LoVo (cell line): Measurements from ENCODE around the gene SPTBN1.
A peak's percentile ranks its signal among the peaks of the same experiment; 100 is the strongest.

Source experiments
- DNase-seq: peaks from one replicate; pipeline ENCODE4 v3.0.0-alpha.2; 2016; ENCODE audit warnings: low spot score

The SPTBN1 gene

DNA sequence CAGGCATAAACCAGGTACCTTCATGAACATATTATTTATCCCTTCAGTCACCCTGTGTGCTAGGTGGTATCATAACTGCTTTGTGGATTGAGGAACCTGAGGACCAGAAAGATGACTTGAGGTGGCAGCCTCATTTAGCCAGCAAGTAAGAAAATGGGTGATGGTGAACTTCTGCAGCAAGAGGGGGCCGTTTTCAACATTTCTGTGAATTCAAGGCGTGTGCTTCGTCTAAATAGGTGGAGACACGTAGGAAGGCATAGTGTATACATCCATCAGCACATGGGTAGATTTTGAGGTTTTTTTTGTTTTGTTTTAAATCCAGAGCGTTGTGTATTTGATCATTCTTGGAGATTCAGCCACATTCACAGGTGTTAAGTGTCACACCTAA, 118.7 kb downstream of the SPTBN1 start:
- DNase-seq = no peak

DNA sequence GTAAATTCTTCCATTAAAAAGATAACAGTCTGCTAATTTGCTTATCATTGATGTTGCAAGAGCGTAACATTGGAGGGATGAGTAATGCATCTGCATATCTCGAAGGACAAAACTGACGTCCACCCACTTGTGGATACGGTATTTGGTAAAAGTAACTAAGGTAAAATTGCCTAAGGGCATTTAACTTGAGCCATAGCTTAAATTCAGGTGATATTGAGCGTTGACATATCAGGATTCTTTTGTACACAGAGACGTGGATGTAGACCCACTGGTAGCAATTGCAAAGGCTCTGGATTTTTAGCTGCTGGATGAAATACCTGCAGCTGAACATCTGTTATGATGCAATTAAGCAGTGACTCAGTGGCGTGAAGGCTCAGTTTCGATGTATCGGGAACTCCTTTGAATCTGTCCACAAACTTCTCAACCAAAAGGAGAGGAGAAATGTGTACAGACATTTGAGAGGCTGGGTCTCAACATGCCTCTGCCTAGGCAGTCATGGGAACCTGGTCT, 119.3 kb downstream of the SPTBN1 start:
- no peak for DNase-seq

DNA sequence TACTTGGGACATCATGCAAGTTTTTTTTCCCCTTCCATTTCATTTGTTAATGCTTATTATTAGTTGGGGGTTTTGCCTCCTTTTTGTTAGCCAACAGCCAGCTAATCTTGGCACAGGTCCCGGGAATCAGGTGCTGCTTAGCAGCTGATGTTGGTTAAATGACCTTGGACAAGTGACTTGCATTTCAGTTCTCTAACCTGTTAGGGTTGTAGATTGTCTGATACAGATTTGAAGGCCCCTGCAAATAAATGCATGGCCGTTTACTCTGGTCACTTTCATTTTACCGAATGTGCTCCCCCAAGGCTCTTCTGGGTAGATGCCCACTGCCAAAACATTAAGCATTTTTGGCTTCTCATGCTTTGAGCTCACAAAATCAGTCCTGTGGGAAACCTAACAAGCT, 120.9 kb downstream of the SPTBN1 start:
- DNase-seq = no peak

DNA sequence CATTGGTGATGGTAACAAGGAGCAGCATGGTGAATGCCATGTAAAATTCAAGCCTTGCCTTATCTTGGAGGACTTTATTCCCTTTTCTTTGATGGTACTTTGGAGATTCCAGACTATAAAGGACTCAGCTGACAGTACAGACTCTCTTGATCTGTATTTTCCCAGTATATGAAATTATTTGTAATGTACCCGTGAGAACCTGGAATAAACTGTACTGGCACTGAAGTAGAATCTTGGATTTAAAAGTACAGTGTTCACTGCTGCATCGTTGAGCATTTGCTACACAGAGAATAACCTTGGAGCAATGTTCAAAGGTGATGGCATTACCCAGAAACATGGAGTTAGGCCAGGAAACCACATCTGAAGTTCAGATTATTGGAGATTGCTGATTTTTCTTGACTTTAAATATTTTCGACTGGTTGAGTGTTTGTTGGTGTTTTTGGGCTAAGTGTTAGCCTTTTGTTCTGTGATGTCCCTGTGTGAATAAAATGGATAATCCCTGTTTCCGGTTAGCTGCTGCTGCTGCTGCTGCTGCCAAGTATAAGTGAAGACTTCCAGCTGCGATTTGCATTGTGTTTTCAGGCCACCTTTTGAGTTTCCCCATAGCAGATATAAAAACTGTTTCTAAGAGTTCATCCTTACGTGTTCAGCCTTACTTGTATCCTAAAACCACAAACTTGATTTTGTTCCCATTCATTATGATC, 122.0 kb downstream of the SPTBN1 start:
- DNase-seq = no peak

DNA sequence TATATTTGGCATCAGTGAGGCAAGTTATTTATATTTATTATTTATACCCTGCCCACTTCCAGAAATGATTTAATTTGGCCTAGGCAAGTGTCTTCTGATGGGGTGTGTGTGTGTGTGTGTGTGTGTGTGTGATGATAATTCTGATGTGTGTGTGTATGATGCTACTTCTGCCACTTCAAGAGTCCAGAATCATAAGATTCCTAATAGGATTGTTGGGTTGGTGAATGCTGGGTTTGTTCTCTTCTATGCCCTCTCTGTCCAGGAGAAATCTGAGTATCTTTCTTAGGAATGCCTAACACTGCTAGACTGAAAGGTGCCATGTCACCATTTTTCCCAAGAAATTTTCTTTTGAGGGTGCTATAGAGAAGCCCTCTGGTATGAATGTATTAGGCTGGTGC, 122.5 kb downstream of the SPTBN1 start:
- no peak for DNase-seq

DNA sequence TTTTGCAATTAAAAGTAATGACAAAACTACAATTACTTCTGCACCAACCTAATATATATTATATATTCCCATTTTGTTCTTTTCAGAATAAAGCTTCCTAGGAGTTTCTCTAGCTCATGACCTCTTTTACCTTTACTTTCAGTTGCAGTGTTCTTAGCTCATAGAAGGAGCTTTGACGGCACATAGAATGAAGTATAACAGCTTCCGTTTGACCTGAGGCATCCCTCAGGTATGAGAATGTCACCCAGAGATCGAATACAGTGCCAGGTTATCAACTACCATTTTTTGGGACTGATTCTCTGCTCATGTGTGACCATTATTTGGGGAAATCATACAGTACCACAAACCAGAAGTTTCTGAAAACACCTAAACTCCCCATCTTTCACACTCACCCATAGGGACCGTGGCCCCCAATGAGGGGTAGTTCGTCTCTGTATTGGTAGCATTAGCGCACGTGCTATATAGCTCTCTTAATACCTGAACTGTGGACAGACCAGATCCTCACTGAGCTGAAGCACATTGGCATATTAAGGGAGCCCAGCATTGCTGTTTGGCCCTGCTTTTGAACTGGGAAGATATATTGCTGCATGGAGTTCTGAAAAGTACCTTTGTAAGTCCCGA, 123.0 kb downstream of the SPTBN1 start:
- no peak for DNase-seq

DNA sequence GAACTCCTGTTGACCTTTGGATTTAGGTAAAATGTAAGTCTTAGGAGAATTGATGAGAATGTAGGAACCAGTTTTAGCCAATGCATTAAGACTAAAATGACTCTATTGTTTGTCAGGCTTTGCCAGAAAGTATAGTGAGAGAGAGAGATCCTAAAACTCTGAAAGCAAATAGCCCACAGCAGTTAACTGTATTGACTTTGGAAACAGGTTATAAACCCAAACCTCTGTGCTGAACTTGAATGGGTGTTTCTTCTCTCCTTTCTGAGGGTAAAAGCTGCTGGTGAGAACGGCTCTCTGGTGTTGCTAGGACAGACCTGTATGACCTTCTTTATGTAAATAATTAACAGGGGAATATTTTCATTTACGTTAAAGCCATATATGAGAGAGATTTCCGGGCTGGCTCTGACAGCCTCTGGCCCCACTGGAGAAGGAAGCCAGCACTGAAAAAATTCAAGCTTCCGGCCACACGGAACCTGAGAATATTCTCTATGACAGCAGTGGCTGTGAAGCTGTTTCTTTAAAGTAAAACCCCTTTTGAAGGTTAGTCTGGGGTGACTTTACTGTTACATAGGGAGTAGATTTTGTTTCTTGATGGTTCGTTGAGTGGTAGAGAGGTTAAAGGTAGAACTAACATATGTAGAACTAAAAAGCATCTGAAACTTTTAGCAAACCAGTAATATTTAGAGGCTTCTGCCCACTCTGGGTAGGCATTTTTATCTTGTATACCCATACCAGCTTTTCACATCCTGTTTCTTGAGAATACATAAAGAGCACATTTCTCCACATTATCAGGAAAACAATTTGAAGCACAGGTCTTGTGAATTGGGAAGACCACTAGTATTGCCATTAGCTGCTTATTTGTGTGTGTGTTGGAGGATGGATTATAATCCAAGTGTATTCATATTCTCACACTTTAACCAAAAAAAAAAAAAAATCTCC, 123.8 kb downstream of the SPTBN1 start:
- peak; percentile 74 for DNase-seq

DNA sequence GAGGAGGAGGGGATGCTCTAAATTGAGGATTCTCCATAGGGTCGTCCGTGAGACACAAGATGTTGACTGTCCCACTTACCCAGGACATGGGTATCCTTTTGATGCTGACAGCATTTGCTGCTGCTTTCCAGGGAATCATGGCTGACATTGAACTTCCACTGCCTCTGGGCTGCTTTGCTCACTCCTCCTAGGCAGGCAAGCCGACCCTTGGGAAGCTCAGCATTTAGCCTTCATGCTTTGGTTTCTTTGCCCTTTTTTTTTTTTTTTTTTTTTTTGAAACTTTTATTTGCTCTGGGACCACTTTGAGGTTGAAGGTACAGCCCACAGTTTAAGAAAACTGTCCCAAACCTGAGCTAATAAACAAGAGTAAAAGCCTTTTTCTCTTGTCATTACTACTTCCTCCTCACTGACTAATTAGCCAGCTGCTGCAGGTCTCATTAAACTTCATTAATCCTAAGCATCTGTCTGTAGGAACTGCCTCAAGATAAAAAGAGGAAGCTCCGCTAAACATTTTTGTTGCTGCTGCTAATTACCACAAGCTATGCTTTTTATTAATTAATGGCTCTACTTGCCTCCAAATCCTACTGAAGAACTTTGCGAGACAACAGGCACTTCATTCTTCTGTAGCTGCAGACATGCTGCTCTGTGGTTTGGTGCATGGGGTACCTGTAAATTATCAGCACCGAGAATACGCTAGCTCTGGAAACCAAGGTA, 125.4 kb downstream of the SPTBN1 start:
- no peak for DNase-seq

DNA sequence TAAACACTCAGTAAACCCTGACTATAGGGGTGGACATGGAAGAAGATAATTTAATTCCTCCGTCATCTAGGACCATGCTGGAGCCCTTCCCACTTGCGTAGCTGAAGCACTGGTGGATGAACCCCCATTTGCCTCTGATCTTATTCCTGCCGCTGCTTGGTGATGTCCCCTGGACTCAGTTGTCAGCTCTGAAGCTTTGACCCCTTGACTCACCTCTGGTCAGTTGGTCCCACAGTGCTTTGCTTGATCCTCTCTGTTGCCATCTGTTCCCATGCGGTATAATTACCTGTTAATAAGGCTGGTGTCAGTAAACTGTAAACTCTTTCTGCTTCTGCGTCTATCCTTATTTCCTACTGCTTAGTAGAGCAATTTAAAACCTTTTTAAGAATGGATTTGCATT, 126.9 kb downstream of the SPTBN1 start:
- DNase-seq = no peak

DNA sequence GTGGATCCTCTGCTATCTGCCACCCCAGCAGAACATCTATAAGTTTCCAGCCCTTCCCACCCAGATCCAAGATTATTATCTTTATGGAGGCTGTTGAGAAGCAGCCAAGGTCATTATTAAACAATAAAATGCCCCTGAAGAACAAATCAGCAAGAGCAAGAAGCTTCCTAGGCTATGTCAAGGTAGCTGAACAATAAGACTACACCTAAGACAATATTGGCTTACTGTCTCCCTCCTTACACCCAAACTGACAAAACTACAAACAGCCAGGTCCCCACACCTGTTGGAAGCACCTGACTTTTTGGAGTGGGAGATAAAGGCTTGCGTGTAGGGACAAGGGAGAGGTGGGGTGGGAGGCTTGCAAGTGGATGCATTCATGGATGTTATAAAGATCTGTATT, 128.5 kb downstream of the SPTBN1 start:
- DNase-seq = peak; percentile 39

DNA sequence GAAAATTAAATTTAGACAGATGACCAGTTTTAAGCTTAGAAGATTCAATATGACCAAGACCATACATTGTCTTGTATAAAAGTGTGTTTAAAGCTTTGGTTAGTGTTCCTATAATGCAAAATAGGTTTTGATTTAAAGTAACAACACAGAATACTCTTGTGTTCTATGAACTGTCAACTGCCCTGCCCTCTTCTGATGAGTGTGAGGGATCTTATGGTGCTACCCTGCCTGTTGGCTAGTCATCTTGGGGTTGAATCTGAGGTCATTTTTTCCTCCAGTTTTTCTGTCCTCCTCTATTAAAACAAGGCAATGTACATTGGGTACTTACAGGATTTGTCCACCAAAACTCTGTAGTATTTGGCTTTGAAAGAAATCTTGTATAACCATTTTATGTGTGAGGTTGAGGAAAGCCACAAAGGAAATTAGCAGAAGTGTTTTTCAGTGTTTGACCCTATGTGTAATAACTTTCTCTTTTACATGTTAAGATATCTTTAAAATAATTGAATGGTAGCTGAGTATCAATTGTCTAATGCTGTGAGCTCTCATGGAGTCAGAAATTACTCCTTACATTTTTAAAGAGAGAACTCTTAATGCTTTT, 129.1 kb downstream of the SPTBN1 start:
- DNase-seq = no peak

DNA sequence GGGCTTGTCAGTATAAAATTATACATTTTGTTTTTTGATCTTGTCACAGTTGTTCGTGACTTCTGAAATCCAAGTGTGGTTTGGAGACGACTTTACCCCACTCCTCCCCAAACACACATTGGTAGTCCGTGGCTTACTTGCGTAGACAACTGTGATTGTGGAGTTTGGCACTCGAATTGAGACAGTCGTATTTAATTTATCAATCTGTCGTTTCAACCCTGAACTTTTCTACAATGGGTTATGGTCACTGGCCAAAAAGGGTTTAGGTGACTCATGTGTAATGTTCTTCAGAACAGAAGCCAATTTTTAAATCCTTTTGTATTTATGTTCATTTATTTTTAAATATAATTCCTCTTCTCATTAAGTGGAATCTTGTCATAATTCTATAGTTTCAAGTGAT, 129.9 kb downstream of the SPTBN1 start:
- no peak for DNase-seq

DNA sequence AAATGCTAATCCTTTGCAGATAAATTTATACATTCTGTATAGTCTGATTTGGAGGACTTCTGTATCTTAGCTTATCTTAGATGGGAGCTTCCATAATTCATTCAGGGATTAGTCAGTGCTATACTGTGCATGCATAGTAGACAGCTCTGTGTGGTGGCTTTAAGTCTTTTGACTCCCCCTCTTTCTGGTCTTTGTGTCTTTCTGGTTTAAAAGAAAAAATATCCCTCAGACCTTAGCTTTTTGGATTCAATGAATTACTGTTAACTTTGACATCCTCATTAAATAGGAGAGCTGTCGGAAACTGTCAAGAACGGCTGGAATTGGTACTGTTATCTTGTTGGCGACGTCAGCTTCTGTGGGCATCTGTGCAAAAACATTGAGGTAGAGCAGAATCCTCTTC, 130.4 kb downstream of the SPTBN1 start:
- no peak for DNase-seq

DNA sequence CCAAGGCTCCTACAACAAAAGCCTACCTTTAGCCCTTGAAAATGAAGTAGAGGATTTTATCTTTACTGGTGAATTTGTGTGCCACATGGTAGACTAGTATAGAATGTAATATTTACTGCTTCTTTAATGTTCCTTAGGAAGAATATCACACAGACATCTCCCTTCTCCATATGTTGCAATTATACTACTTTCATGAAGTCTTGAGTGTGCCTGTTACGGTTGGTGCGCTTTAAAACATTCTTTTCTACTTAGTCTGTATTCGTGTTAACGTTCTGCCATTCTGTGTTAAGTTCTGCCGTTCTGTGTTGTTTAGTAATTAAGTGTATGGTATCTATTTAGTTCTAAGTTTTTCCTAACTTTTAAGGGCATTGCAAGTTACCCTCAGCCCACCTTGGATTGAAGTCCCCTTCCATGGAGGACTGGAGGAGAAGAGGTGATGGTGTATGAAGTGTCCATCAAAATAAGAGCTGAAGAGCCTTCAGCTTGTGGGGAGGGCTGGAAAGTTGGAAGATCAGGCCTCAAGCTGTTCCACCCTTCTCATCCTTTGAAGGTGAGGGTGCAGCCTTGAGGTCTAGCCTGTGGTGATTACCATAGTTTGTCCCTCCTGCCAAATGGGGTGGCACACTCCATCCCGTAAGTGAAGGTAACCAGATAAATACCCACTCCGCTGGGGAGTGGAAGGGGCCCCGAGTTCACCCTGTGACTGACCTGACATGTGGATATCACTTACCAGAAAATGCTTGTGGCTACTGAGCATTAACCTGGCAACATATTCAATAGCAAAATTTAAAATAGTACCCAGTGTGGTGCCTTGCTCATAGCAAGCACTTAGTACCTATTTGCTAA, 131.3 kb downstream of the SPTBN1 start:
- no peak for DNase-seq

DNA sequence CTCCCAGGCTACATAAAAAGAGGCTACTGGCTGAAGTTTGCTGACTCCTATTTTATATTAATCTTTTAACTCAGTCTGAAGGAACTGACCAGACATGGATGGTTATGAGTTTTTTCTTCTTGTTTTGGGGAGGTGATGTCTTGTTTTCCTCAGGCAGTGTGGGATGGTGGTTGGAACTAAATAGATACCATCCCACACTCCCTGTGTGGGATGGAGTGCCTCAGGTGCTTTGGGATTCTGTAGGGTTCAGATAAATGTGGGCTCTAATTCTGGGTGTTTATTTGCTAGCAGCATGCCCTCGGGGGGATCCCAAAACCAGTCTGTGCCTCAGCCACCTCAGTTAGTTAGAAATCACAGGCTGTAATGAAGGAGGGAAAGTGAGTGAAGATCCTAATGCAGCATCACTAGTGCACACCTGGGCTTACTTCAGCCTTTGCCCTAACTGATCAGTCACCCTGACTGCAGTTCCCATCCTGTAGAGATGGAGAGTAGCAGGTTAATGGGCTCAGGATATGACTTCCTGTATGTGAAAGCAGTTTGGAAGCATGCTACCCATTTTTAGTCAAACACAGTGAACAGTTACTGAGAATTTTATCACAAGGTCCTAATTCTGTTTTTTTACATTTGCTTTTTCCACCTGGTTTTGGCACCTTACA, 132.2 kb downstream of the SPTBN1 start:
- DNase-seq = no peak

DNA sequence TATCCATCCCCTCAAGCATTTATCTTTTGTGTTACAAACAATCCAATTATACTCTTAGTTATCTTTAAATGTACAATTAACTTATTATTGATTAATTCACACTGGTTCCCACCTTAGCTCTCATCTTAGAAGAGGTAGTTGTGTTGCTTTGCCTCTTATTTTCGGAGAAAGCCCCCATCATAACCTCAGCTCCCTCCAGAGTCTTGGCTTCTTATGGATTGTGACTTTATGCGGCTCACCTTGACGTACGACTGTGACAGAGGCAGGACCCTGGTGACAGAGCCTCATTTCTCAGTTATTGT, 132.9 kb downstream of the SPTBN1 start:
- no peak for DNase-seq

DNA sequence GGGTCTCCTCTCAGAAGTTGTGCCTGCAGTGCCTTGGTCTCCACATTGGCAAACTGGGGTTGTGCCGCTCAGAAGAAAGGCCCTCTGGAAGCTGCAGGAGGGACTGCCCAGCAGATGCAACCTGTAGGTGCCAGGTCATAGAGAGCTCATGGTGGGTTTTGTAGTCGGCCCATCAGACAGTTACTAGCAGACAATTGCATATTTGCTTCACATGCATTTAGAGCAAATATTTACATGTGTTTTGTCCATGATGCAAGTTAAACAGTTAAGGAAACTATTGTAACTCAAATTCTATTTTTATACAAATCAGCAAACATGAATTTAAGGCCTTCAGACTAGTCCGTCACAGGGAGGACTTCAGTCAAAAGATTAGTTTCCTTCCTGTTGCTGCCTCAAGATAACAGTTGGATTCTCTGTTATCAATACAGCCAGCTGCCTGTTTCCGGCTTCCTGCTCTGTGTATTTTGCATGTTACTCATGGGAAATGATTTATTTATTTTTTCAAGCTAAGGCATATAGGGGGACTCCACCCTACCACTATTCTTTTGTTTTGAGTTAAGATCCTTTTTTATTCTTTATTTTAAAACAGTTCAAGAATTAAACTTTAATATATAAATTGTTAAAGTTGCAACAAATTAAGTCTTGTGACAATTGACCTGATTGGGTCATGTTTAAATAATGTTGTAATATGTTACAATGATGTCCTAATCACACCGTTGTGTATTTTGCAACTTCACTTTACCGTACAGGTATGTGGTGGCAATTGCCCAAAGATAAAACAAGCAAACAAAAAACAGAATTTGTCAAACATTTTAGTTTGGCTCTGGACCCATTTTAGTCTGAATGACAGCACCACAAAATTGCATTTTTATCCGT, 133.5 kb downstream of the SPTBN1 start:
- DNase-seq = no peak

DNA sequence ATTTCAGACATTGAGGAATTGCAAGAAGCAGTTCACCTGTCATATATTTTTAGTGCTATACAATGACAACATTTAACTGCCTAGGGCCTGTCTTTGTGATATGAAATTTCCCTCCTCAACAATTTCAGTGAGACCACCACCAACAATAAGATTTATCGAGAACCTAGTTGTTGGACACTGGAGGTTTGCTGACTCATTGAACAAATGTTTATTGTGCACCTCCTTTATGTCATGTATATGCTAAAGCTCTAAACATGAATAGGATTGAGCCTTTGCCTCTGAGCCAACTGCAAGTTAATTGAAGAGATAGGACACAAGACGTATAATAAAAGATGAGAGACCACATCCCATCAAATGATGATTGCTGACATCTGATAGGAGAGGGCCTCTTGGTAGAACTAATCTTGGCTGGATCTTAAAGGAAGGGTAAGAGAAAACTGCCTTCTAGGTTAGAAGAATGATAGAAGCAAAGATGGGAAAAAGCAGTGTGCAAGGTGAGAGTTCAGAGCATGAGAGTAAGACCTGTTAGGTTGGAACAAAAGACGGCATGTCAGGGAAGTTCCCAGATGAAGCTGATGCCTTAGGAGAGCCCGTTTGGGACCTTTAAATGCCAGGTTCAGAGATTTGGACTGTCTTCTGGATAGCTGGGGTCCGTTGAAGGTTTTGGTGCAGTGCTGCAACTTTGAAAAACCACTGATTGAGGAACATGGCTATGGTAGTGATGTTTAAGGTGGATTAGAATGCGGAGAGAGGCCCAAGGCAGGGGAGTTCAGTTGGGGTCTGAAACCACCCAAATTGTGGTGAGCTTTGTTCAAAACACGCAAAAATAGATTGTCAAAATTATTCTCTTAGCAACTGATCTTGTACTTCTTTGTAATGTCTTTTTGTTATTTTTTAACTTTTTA, 134.3 kb downstream of the SPTBN1 start:
- no peak for DNase-seq
